Liver (tissue), 9 donors: ENCODE data around the gene PLXND1. TPM values are rescaled to one million over a fixed set of nuclear protein-coding genes. Genes with fewer than 3 reads are reported as not detected.

Experiments
- DNase-seq: peaks from one replicate; pipeline ENCODE4 v3.0.0-alpha.2; 2017; ENCODE audit warnings: low spot score
- H3K27ac ChIP-seq, 2 donors: one replicate each; pipeline ENCODE4 v1.7.0; 2013; ENCODE audit warnings: inconsistent platforms in 2 of 2, low read length in 2 of 2, control low read depth in 1 of 2, low read depth in 1 of 2, mild to moderate bottlenecking in 1 of 2
- H3K27me3 ChIP-seq, 4 donors: one replicate each; pipeline versions ENCODE4 v1.6.1 to v1.7.0; 2013; ENCODE audit warnings: low read length in 3 of 4, inconsistent platforms in 1 of 4, mild to moderate bottlenecking in 1 of 4, moderate library complexity in 1 of 4; ENCODE audit not compliant: control insufficient read depth in 4 of 4, insufficient read depth in 4 of 4
- H3K36me3 ChIP-seq, 4 donors: one replicate each; pipeline versions ENCODE4 v1.6.1 to v1.7.0; 2013; ENCODE audit warnings: low read length in 3 of 4, mild to moderate bottlenecking in 3 of 4, low read depth in 1 of 4, moderate library complexity in 1 of 4; ENCODE audit not compliant: control insufficient read depth in 4 of 4, insufficient read depth in 3 of 4
- H3K4me1 ChIP-seq, 4 donors: one replicate each; pipeline versions ENCODE4 v1.6.1 to v1.7.0; 2013; ENCODE audit warnings: low read length in 3 of 4, mild to moderate bottlenecking in 3 of 4, moderate library complexity in 1 of 4; ENCODE audit not compliant: control insufficient read depth in 4 of 4, insufficient read depth in 4 of 4
- H3K4me3 ChIP-seq, 3 donors: one replicate each; pipeline versions ENCODE4 v1.6.1 to v1.7.0; 2013; ENCODE audit warnings: low read length in 3 of 3, control low read depth in 1 of 3, low read depth in 1 of 3, mild to moderate bottlenecking in 1 of 3
- H3K9ac ChIP-seq, 2 donors: one replicate each; pipeline ENCODE4 v1.7.0; 2013; ENCODE audit warnings: low read length in 2 of 2, mild to moderate bottlenecking in 2 of 2, moderate library complexity in 2 of 2, control low read depth in 1 of 2, low read depth in 1 of 2
- H3K9me3 ChIP-seq, 4 donors: one replicate each; pipeline versions ENCODE4 v1.6.1 to v1.7.0; 2013; ENCODE audit warnings: low read length in 3 of 4; ENCODE audit not compliant: control insufficient read depth in 4 of 4
- ATF3 ChIP-seq: IDR thresholded peaks from 2 replicates; pipeline ENCODE4 v1.6.1; 2016; ENCODE audit warnings: antibody characterized with exemption
- CTCF ChIP-seq: fragments of 150-350 bp; IDR thresholded peaks from 2 replicates; pipeline ENCODE4 v1.5.1; 2017; ENCODE audit warnings: improper control_type of control experiment, low read depth, low read length; ENCODE audit not compliant: missing input control
- EGR1 ChIP-seq, 2 donors: IDR thresholded peaks; 2 replicates each; pipeline ENCODE4 v1.6.1; 2016 to 2018; ENCODE audit warnings: antibody characterized with exemption in 2 of 2, low read depth in 2 of 2
- FOXA1 ChIP-seq: IDR thresholded peaks from 2 replicates; pipeline ENCODE4 v1.6.1; 2016; ENCODE audit warnings: antibody characterized with exemption
- FOXA2 ChIP-seq: IDR thresholded peaks from 2 replicates; pipeline ENCODE4 v1.6.1; 2016; ENCODE audit warnings: antibody characterized with exemption
- GABPA ChIP-seq, 2 donors: IDR thresholded peaks in 1 of 2; conservative IDR thresholded peaks in 1 of 2; 2 replicates each; pipeline ENCODE4 v1.6.1; 2016; ENCODE audit warnings: antibody characterized with exemption in 2 of 2, mild to moderate bottlenecking in 1 of 2, moderate library complexity in 1 of 2
- HNF4A ChIP-seq, 2 donors: conservative IDR thresholded peaks; 2 replicates each; pipeline ENCODE4 v1.6.1; 2016; ENCODE audit warnings: antibody characterized with exemption in 2 of 2, mild to moderate bottlenecking in 2 of 2
- HNF4G ChIP-seq: IDR thresholded peaks from 2 replicates; pipeline ENCODE4 v1.6.1; 2016; ENCODE audit warnings: antibody characterized with exemption
- JUND ChIP-seq, 2 donors: IDR thresholded peaks; 2 replicates each; pipeline ENCODE4 v1.6.1; 2016; ENCODE audit warnings: antibody characterized with exemption in 2 of 2
- NR2F2 ChIP-seq: IDR thresholded peaks from 2 replicates; pipeline ENCODE4 v1.6.1; 2016; ENCODE audit warnings: antibody characterized with exemption
- RAD21 ChIP-seq, 2 donors: IDR thresholded peaks; 2 replicates each; pipeline ENCODE4 v1.6.1; 2016; ENCODE audit warnings: antibody characterized with exemption in 2 of 2, mild to moderate bottlenecking in 2 of 2
- RXRA ChIP-seq, 2 donors: IDR thresholded peaks; 2 replicates each; pipeline ENCODE4 v1.6.1; 2017 to 2018; ENCODE audit warnings: antibody characterized with exemption in 2 of 2, mild to moderate bottlenecking in 1 of 2
- SP1 ChIP-seq: IDR thresholded peaks from 2 replicates; pipeline ENCODE4 v1.6.1; 2018; ENCODE audit warnings: antibody characterized with exemption, mild to moderate bottlenecking
- TAF1 ChIP-seq: conservative IDR thresholded peaks from 2 replicates; pipeline ENCODE4 v1.6.1; 2016; ENCODE audit warnings: antibody characterized with exemption, mild to moderate bottlenecking
- YY1 ChIP-seq: IDR thresholded peaks from 2 replicates; pipeline ENCODE4 v1.6.1; 2016; ENCODE audit warnings: antibody characterized with exemption, mild to moderate bottlenecking
- WGBS: extraction: QIAGEN DNeasy Blood & Tissue Kit; methylation state at CpG from one replicate; pipeline ENCODE4 v1.1.7; 2013; 5-methylcytosine and 5-hydroxymethylcytosine counted together
- polyA plus RNA-seq, 2 donors: library from polyadenylated mRNA; stranded (reverse) in 1 of 2; unstranded in 1 of 2; fragments of 200-250 nt in 1 of 2; fragments of >200 nt in 1 of 2; fragmentation: Nextera tagmentation in 1 of 2; extraction: Ambion mirVana in 1 of 2; gene quantifications; one replicate each; pipeline versions ENCODE4 v1.2.1 to v1.2.3, GENCODE V29; 2013 to 2015
- total RNA-seq, 2 donors: library from RNA; depleted of rRNA; stranded (reverse); fragments of >200 nt; gene quantifications; one replicate each; pipeline ENCODE4 v1.2.3, GENCODE V29; 2014
- TF ChIP-seq, protein P1 (sequence below): IDR thresholded peaks from 2 replicates; pipeline ENCODE4 v1.6.1; 2016; ENCODE audit warnings: antibody characterized with exemption, mild to moderate bottlenecking
- TF ChIP-seq, protein P2 (sequence below): IDR thresholded peaks from 2 replicates; pipeline ENCODE4 v1.6.1; 2016; ENCODE audit warnings: antibody characterized with exemption
- TF ChIP-seq, protein P3 (sequence below): IDR thresholded peaks from 2 replicates; pipeline ENCODE4 v1.6.1; 2016; ENCODE audit warnings: antibody characterized with exemption
- donor health status: healthy.
- donor health status: healthy.
- donor health status: healthy.
- donor health status: healthy.
- donor health status: healthy.

The PLXND1 gene
- total and polyA plus RNA-seq, 4 donors, result 10.4 to 50.2 (median 32.8) TPM

GRCh38 chr3:129560911-129561594, 45.4 kb downstream of the PLXND1 start:
- peaks cover 0 to 3% (median under 1%) of the 10 kb centered on the region in 4 donors for H3K36me3 ChIP-seq
- H3K4me3 ChIP-seq, result no peak overlapping the region
- no peaks in the 10 kb centered on the region for H3K9me3 ChIP-seq
- 70% methylated on average over 18 of the region's 18 CpGs for WGBS
- H3K9ac ChIP-seq, result no peak overlapping the region
- peaks cover 0 to 6% (median 0%) of the 10 kb centered on the region in 4 donors for H3K4me1 ChIP-seq
- DNase-seq, result no peak
- H3K27me3 ChIP-seq, result no peaks in the 10 kb centered on the region
- peak in 1 of 2 donors; percentile 10 for TF ChIP-seq RXRA (IDR thresholded peaks at IDR 0.05)
- TF ChIP-seq ATF3, result no peak
- TF ChIP-seq NR2F2, result peak; percentile 78
- TF ChIP-seq RAD21 (IDR thresholded peaks at IDR 0.05), result peak in 1 of 2 donors; percentile 24
- H3K27ac ChIP-seq, result peak overlapping the region; percentile 14 to 48

GRCh38 chr3:129560269-129560787, 46.1 kb downstream of the PLXND1 start:
- Histone ChIP-seq H3K9ac (no peak overlapping the region), H3K4me3 (no peak overlapping the region), H3K36me3 (peaks cover 0 to 1% (median 0%) of the 10 kb centered on the region in 4 donors), H3K9me3 (no peaks in the 10 kb centered on the region), H3K4me1 (peaks cover 0 to 6% (median 0%) of the 10 kb centered on the region in 4 donors), H3K27me3 (no peaks in the 10 kb centered on the region), H3K27ac (peak overlapping the region in 1 of 2 donors; percentile 48)
- WGBS, result 74% methylated on average over 16 of the region's 16 CpGs
- TF ChIP-seq RAD21 (IDR thresholded peaks at IDR 0.05) (no peak), YY1 (no peak), JUND (IDR thresholded peaks at IDR 0.05) (no peak), TAF1 (no peak), RXRA (IDR thresholded peaks at IDR 0.05) (no peak), EGR1 (IDR thresholded peaks at IDR 0.05; ENCODE audit: low read depth in 2 of 2) (no peak), SP1 (no peak), CTCF (no peak), HNF4G (no peak), ATF3 (no peak), FOXA2 (no peak), FOXA1 (no peak), NR2F2 (no peak), HNF4A (conservative IDR thresholded peaks at IDR 0.05) (no peak), GABPA (IDR thresholded peaks at IDR 0.05 in 1 of 2, conservative IDR thresholded peaks at IDR 0.05 in 1 of 2) (no peak)
- TF ChIP-seq, protein P1, sequence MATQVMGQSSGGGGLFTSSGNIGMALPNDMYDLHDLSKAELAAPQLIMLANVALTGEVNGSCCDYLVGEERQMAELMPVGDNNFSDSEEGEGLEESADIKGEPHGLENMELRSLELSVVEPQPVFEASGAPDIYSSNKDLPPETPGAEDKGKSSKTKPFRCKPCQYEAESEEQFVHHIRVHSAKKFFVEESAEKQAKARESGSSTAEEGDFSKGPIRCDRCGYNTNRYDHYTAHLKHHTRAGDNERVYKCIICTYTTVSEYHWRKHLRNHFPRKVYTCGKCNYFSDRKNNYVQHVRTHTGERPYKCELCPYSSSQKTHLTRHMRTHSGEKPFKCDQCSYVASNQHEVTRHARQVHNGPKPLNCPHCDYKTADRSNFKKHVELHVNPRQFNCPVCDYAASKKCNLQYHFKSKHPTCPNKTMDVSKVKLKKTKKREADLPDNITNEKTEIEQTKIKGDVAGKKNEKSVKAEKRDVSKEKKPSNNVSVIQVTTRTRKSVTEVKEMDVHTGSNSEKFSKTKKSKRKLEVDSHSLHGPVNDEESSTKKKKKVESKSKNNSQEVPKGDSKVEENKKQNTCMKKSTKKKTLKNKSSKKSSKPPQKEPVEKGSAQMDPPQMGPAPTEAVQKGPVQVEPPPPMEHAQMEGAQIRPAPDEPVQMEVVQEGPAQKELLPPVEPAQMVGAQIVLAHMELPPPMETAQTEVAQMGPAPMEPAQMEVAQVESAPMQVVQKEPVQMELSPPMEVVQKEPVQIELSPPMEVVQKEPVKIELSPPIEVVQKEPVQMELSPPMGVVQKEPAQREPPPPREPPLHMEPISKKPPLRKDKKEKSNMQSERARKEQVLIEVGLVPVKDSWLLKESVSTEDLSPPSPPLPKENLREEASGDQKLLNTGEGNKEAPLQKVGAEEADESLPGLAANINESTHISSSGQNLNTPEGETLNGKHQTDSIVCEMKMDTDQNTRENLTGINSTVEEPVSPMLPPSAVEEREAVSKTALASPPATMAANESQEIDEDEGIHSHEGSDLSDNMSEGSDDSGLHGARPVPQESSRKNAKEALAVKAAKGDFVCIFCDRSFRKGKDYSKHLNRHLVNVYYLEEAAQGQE, result no peak
- TF ChIP-seq, protein P2, sequence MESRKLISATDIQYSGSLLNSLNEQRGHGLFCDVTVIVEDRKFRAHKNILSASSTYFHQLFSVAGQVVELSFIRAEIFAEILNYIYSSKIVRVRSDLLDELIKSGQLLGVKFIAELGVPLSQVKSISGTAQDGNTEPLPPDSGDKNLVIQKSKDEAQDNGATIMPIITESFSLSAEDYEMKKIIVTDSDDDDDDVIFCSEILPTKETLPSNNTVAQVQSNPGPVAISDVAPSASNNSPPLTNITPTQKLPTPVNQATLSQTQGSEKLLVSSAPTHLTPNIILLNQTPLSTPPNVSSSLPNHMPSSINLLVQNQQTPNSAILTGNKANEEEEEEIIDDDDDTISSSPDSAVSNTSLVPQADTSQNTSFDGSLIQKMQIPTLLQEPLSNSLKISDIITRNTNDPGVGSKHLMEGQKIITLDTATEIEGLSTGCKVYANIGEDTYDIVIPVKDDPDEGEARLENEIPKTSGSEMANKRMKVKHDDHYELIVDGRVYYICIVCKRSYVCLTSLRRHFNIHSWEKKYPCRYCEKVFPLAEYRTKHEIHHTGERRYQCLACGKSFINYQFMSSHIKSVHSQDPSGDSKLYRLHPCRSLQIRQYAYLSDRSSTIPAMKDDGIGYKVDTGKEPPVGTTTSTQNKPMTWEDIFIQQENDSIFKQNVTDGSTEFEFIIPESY, result no peak
- TF ChIP-seq, protein P3, sequence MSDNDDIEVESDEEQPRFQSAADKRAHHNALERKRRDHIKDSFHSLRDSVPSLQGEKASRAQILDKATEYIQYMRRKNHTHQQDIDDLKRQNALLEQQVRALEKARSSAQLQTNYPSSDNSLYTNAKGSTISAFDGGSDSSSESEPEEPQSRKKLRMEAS, result no peak
- no peak for DNase-seq
